T-cell (primary cell): ENCODE data around the gene TMEM116. TPM values are rescaled to one million over a fixed set of nuclear protein-coding genes. Genes with fewer than 3 reads are reported as not detected.
A peak's percentile ranks its signal among the peaks of the same experiment; 100 is the strongest.
"Not testable (repeated sequence)": the region's sequence is repeated elsewhere in the genome, so short reads cannot be mapped to it uniquely, and the experiment has no call there.

Experiments used
- ATAC-seq, 4 experiments: fragments of 200-7000 bp in 3 of 4; fragments of 150-1000 bp in 1 of 4; cut with Tn5 transposase; replicated peaks in 1 of 4; 1 replicate in 3 of 4; 2 replicates in 1 of 4; pipeline ENCODE4 v1.10.0; 2021; ENCODE audit warnings: moderate library complexity in 3 of 4, mild to moderate bottlenecking in 2 of 4, moderate number of reproducible peaks in 1 of 4
- CTCF ChIA-PET, 2 donors: fragments of 300-600 bp; sonication (Branson Sonifier 250); formaldehyde crosslinking; loops; one replicate each; lab custom pipeline; 2022; ENCODE audit warnings: antibody characterized with exemption in 2 of 2; lab: Charles Lee
- POLR2A ChIA-PET, 2 donors: fragments of 300-600 bp; sonication (Branson Sonifier 250); formaldehyde crosslinking; loops; one replicate each; lab custom pipeline; 2022; ENCODE audit warnings: antibody characterized with exemption in 2 of 2; lab: Charles Lee
- DNase-seq, 35 experiments: peaks; one replicate each; pipeline versions ENCODE4 v3.0.0 to v3.0.0-alpha.2; 2013 to 2023
- H3K27ac ChIP-seq: one replicate; pipeline ENCODE4 v1.5.1; 2013; ENCODE audit warnings: low read length
- H3K27me3 ChIP-seq, 2 experiments: replicated peaks in 1 of 2; 1 replicate in 1 of 2; 2 replicates in 1 of 2; pipeline versions ENCODE4 v1.6.1 to v1.7.0; 2013; ENCODE audit warnings: low read length in 1 of 2, mixed read lengths in 1 of 2; ENCODE audit not compliant: control insufficient read depth in 2 of 2, insufficient read depth in 2 of 2; ENCODE audit errors: extremely low read depth in 1 of 2
- H3K36me3 ChIP-seq, 2 donors: 1 replicate in 1 of 2; 2 replicates in 1 of 2; pipeline versions ENCODE4 v1.6.1 to v1.7.0; 2013; ENCODE audit warnings: low read length in 1 of 2; ENCODE audit not compliant: control insufficient read depth in 2 of 2, insufficient read depth in 1 of 2; ENCODE audit errors: extremely low read depth in 1 of 2
- H3K4me1 ChIP-seq, 2 experiments: 1 replicate in 1 of 2; 2 replicates in 1 of 2; pipeline versions ENCODE4 v1.6.1 to v1.7.0; 2013; ENCODE audit warnings: low read length in 2 of 2, mixed read lengths in 1 of 2; ENCODE audit not compliant: insufficient read depth in 2 of 2, control insufficient read depth in 1 of 2; ENCODE audit errors: extremely low read depth in 1 of 2
- H3K4me3 ChIP-seq, 2 donors: 1 replicate in 1 of 2; 2 replicates in 1 of 2; pipeline versions ENCODE4 v1.5.1 to v1.7.0; 2013; ENCODE audit warnings: mild to moderate bottlenecking in 2 of 2, low read length in 1 of 2, moderate library complexity in 1 of 2; ENCODE audit not compliant: control insufficient read depth in 1 of 2; ENCODE audit errors: extremely low read depth in 1 of 2
- H3K9me3 ChIP-seq: 2 replicates; pipeline ENCODE4 v1.7.0; 2013
- H3K27ac Mint-ChIP-seq, 2 donors: one replicate each; pipeline ENCODE4 v1.8.0; 2020 to 2021; ENCODE audit warnings: mild to moderate bottlenecking in 2 of 2, mixed read lengths in 2 of 2
- H3K27me3 Mint-ChIP-seq, 2 donors: one replicate each; pipeline ENCODE4 v1.8.0; 2021 to 2022; ENCODE audit warnings: mixed read lengths in 2 of 2
- H3K36me3 Mint-ChIP-seq: one replicate; pipeline ENCODE4 v1.8.0; 2021; ENCODE audit warnings: mixed read lengths
- H3K4me1 Mint-ChIP-seq, 3 donors: one replicate each; pipeline ENCODE4 v1.8.0; 2020 to 2022; ENCODE audit warnings: mixed read lengths in 3 of 3, mild to moderate bottlenecking in 1 of 3
- H3K4me3 Mint-ChIP-seq, 3 donors: one replicate each; pipeline ENCODE4 v1.8.0; 2020 to 2022; ENCODE audit warnings: mild to moderate bottlenecking in 3 of 3, mixed read lengths in 3 of 3, moderate library complexity in 3 of 3
- H3K9me3 Mint-ChIP-seq, 3 donors: one replicate each; pipeline ENCODE4 v1.8.0; 2020 to 2022; ENCODE audit warnings: mixed read lengths in 3 of 3
- WGBS: methylation state at CpG from one replicate; pipeline ENCODE4 v1.1.5; 2013; ENCODE audit warnings: missing lambda C conversion rate; ENCODE audit not compliant: insufficient coverage; 5-methylcytosine and 5-hydroxymethylcytosine counted together
- total RNA-seq, 35 experiments: library from RNA in 6 of 35; stranded (reverse) in 6 of 35; fragments of 120-200 nt in 1 of 35; gene quantifications; one replicate each; pipeline versions ENCODE4 v1.2.1 to v1.2.4 and lab custom pipeline; 2013 to 2026

TMEM116 gene
- total RNA-seq (10 to 100 TPM; 16.0 to 27.2 (median 25.8) TPM), total RNA-seq (lab: John Stamatoyannopoulos, UW) (7.0 to 48.7 (median 27.8) reads per million in 29 experiments)
- 37.0 TPM for total RNA-seq (2013)

- ATAC-seq (peak; percentile 83 to 89 (median 87)), DNase-seq (peak; percentile 98 to 100 (median 100))
- ChIA-PET CTCF (interaction anchor here (0.6 to 2.4 kb wide), 24 partner anchors 9 to 172 kb away, joined by 3 to 60 read pairs (median 4); partner anchors contain the start of gene NAA25 (in 1 of the 2)), POLR2A (interaction anchor here (0.6 to 2.4 kb wide), 9 partner anchors 8 to 171 kb away, joined by 3 to 13 read pairs (median 4); partner anchors contain the start of genes MAPKAPK5 (in 1 of the 2) and TRAFD1 (in 1 of the 2))
- peaks cover 0 to 7% (median 4%) of the 10 kb centered on the region in 3 donors for H3K9me3 Mint-ChIP-seq
- peak within 1 kb of the TSS; percentile 99 for H3K27ac Mint-ChIP-seq
- WGBS, result under 1% methylated on average over 66 of the region's 67 CpGs
- Histone ChIP-seq H3K36me3 (peaks cover 10 to 25% of the 10 kb centered on the region in 2 donors), H3K4me1 (peaks cover 15 to 62% of the 10 kb centered on the region in 2 experiments), H3K9me3 (no peaks in the 10 kb centered on the region), H3K4me3 (peak within 1 kb of the TSS; percentile 55 to 77), H3K27ac (peak within 1 kb of the TSS; percentile 98), H3K27me3 (no peaks in the 10 kb centered on the region)
- peak within 1 kb of the TSS; percentile 89 to 95 (median 94) for H3K4me3 Mint-ChIP-seq
- H3K36me3 Mint-ChIP-seq, result peaks cover 28% of the 10 kb centered on the region
- H3K27me3 Mint-ChIP-seq, result no peaks in the 10 kb centered on the region
- H3K4me1 Mint-ChIP-seq, result peaks cover 57 to 68% (median 63%) of the 10 kb centered on the region in 3 donors
These were observed at the start of gene TMEM116, which contains the start of gene ERP29 for GRCh38 chr12:112012775-112013600. TSS of gene TMEM116 (minus strand) at chr12:112013165. CDS start at chr12:112005270, 7,895 bp downstream. TSS of gene ERP29 (plus strand) at chr12:112013426. CDS start at chr12:112013466, 40 bp downstream.

GRCh38 chr12:112061137-112061536, 48.2 kb upstream of the TMEM116 start:
- Histone ChIP-seq H3K4me1 (no peaks in the 10 kb centered on the region), H3K27me3 (no peaks in the 10 kb centered on the region), H3K4me3 (no peak overlapping the region), H3K9me3 (no peaks in the 10 kb centered on the region), H3K27ac (no peak overlapping the region), H3K36me3 (peaks cover 10 to 61% of the 10 kb centered on the region in 2 donors)
- peak overlapping the region; percentile 25 to 31 for H3K27ac Mint-ChIP-seq
- H3K9me3 Mint-ChIP-seq, result no peaks in the 10 kb centered on the region
- DNase-seq (no peak), ATAC-seq (no peak)
- ChIA-PET POLR2A (interaction anchor here in 1 of 2 donors (1.2 kb wide), 1 partner anchor 9 kb away, joined by 3 read pairs; no protein-coding TSS in a partner anchor), CTCF (no interaction called here)
- no CpG with 5 or more reads among the region's 2 CpGs for WGBS
- no peak overlapping the region for H3K4me3 Mint-ChIP-seq
- H3K4me1 Mint-ChIP-seq, result no peaks in the 10 kb centered on the region
- H3K36me3 Mint-ChIP-seq, result peaks cover 50% of the 10 kb centered on the region
- no peaks in the 10 kb centered on the region for H3K27me3 Mint-ChIP-seq

GRCh38 chr12:112049351-112049750, 36.4 kb upstream of the TMEM116 start:
- no peak for DNase-seq
- peaks cover 12 to 71% of the 10 kb centered on the region in 2 donors for H3K36me3 ChIP-seq
- Mint-ChIP-seq H3K4me1 (peaks cover 0 to 2% (median 0%) of the 10 kb centered on the region in 3 donors), H3K27me3 (no peaks in the 10 kb centered on the region), H3K36me3 (peaks cover 46% of the 10 kb centered on the region), H3K4me3 (no peak overlapping the region), H3K9me3 (no peaks in the 10 kb centered on the region), H3K27ac (peak overlapping the region in 1 of 2 donors; percentile 37)
- no peaks in the 10 kb centered on the region for H3K9me3 ChIP-seq
- H3K4me3 ChIP-seq, result no peak overlapping the region
- 97% methylated on average over 5 of the region's 13 CpGs for WGBS
- ChIA-PET POLR2A (no interaction called here), CTCF (interaction anchor here in 1 of 2 donors (0.6 kb wide), 1 partner anchor 104 kb away, joined by 3 read pairs; no protein-coding TSS in a partner anchor)
- H3K4me1 ChIP-seq, result no peaks in the 10 kb centered on the region
- H3K27ac ChIP-seq, result no peak overlapping the region
- no peak for ATAC-seq
- no peaks in the 10 kb centered on the region for H3K27me3 ChIP-seq

DNA sequence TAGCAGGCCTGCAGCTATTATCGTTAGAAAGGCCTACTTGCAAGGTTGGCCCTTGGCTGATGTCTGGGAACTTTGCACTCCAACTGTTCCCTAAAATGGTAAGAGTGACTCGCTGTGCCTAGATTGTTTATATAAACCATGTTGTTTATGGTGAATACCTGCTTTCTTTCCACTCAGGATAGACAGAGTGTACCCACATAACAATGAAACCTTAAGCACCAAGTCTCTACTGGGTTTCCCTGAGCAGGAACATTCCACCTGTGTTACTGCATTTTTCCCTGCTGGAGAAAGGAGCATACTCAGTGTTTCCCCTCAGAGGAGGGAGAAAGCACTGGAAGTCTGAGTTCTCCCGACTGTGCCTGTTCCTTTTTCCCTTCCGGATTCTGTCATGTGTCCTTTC, 33.0 kb upstream of the TMEM116 start:
- POLR2A ChIA-PET, result no interaction called here
- Mint-ChIP-seq H3K4me3 (no peak overlapping the region), H3K36me3 (peaks cover 36% of the 10 kb centered on the region), H3K27ac (peak overlapping the region in 1 of 2 donors; percentile 11), H3K9me3 (no peaks in the 10 kb centered on the region), H3K27me3 (no peaks in the 10 kb centered on the region), H3K4me1 (no peaks in the 10 kb centered on the region)
- Histone ChIP-seq H3K36me3 (peaks cover 7 to 69% of the 10 kb centered on the region in 2 donors), H3K4me3 (no peak overlapping the region), H3K4me1 (no peaks in the 10 kb centered on the region), H3K9me3 (no peaks in the 10 kb centered on the region), H3K27me3 (no peaks in the 10 kb centered on the region), H3K27ac (no peak overlapping the region)
- CTCF ChIA-PET, result interaction anchor here in 1 of 2 donors (0.6 kb wide), 1 partner anchor 14 kb away, joined by 3 read pairs; no protein-coding TSS in a partner anchor
- no peak for DNase-seq
- WGBS, result 100% methylated on average over 2 of the region's 4 CpGs
- no peak for ATAC-seq

DNA sequence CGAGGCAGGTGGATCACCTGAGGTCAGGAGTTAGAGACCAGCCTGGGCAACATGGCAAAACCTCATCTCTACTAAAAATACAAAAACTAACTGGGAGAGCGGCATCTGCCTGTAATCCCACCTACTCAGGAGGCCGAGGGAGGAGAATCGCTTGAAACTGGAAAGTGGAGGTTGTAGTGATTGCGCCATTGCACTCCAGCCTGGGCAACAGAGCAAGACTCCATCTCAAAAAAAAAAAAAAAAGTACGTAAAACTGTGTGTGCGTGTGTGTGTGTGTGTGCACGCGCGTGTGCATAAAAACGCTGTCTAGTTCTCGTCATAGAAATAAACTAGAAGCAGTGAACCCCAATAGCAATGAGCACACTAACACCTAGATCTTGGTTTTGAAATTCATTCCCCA, 23.6 kb upstream of the TMEM116 start:
- H3K27me3 Mint-ChIP-seq, H3K9me3 ChIP-seq, DNase-seq, POLR2A ChIA-PET, H3K4me3 ChIP-seq, H3K4me1 Mint-ChIP-seq, H3K27me3 ChIP-seq, H3K27ac Mint-ChIP-seq, H3K9me3 Mint-ChIP-seq, H3K4me3 Mint-ChIP-seq, ATAC-seq, H3K27ac ChIP-seq, H3K4me1 ChIP-seq: not testable (repeated sequence)
- WGBS, result no CpG with 5 or more reads among the region's 12 CpGs
- CTCF ChIA-PET, result interaction anchor here in 1 of 2 donors (0.8 kb wide), 2 partner anchors 35 to 1528 kb away, joined by 3 to 4 read pairs; no protein-coding TSS in a partner anchor
- H3K36me3 Mint-ChIP-seq, result peaks cover 41% of the 10 kb centered on the region
- H3K36me3 ChIP-seq, result peaks cover 4 to 71% of the 10 kb centered on the region in 2 donors

DNA sequence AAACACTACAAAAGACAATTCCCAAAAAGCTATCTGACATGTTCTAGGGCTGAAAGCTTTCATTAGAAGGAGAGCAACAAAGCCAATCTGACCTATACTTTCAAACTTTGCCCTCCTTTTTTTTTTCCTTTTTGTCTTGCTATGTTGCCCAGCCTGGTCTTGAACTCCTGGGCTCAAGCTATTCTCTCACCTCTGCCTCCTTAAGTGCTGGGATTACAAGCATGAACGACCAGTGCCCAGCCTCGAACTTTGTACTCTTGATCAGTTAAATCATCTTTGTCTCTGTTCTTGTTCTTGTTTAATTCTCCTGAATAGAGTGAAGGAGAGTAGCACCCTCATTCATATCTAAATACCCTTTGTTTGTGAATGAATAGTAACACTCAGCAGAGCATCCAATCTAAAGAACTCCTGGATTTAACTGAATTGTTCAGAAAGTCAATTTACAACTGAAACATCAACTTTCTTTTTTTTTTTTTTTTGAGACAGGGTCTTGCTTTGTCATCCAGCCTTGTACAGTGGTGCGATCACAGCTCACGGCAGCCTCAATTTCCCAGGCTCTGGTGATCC, 22.3 kb upstream of the TMEM116 start:
- no peak for ATAC-seq
- no peaks in the 10 kb centered on the region for H3K9me3 Mint-ChIP-seq
- no CpG with 5 or more reads among the region's 4 CpGs for WGBS
- no peaks in the 10 kb centered on the region for H3K4me1 ChIP-seq
- H3K27me3 Mint-ChIP-seq, result no peaks in the 10 kb centered on the region
- no peak overlapping the region for H3K27ac ChIP-seq
- H3K36me3 Mint-ChIP-seq, result peaks cover 47% of the 10 kb centered on the region
- ChIA-PET POLR2A (no interaction called here), CTCF (interaction anchor here (0.6 to 1.3 kb wide), 3 partner anchors 22 to 119 kb away, joined by 3 to 4 read pairs (median 3); partner anchors contain the start of genes ERP29 (in 1 of the 2) and TMEM116 (in 1 of the 2))
- no peaks in the 10 kb centered on the region for H3K9me3 ChIP-seq
- DNase-seq, result no peak
- no peak overlapping the region for H3K4me3 ChIP-seq
- no peak overlapping the region for H3K4me3 Mint-ChIP-seq
- peak overlapping the region; percentile 1 to 48 for H3K27ac Mint-ChIP-seq
- no peaks in the 10 kb centered on the region for H3K27me3 ChIP-seq
- peaks cover 4 to 65% of the 10 kb centered on the region in 2 donors for H3K36me3 ChIP-seq
- peaks cover 0 to 2% (median 0%) of the 10 kb centered on the region in 3 donors for H3K4me1 Mint-ChIP-seq
